H7 (cell line): Measurements from ENCODE around the gene ADAMTSL2. TPM values are rescaled to one million over a fixed set of nuclear protein-coding genes. Genes with fewer than 3 reads are reported as not detected.

Source experiments
- DNase-seq: peaks from one replicate; pipeline ENCODE4 v3.0.0; 2012
- H3K27me3 ChIP-seq: 2 replicates; pipeline ENCODE4 v1.6.0; 2011; ENCODE audit warnings: mild to moderate bottlenecking, low read length; ENCODE audit not compliant: control insufficient read depth, insufficient read depth
- H3K36me3 ChIP-seq: replicated peaks from 2 replicates; pipeline ENCODE4 v1.5.1; 2011; ENCODE audit warnings: low read length; ENCODE audit not compliant: control insufficient read depth, insufficient read depth
- H3K4me3 ChIP-seq: 2 replicates; pipeline ENCODE4 v1.5.1; 2011; ENCODE audit warnings: low read depth, mild to moderate bottlenecking, control low read depth, low read length, moderate library complexity; ENCODE audit not compliant: insufficient read depth
- total RNA-seq: library from RNA; depleted of rRNA; stranded (reverse); fragments of >200 nt; shearing (Covaris generic); gene quantifications from 2 replicates; pipeline ENCODE4 v1.2.3, GENCODE V29; 2014

Gene ADAMTSL2
- total RNA-seq, 1 experiment from 2014 or later: 0.42 TPM

DNA sequence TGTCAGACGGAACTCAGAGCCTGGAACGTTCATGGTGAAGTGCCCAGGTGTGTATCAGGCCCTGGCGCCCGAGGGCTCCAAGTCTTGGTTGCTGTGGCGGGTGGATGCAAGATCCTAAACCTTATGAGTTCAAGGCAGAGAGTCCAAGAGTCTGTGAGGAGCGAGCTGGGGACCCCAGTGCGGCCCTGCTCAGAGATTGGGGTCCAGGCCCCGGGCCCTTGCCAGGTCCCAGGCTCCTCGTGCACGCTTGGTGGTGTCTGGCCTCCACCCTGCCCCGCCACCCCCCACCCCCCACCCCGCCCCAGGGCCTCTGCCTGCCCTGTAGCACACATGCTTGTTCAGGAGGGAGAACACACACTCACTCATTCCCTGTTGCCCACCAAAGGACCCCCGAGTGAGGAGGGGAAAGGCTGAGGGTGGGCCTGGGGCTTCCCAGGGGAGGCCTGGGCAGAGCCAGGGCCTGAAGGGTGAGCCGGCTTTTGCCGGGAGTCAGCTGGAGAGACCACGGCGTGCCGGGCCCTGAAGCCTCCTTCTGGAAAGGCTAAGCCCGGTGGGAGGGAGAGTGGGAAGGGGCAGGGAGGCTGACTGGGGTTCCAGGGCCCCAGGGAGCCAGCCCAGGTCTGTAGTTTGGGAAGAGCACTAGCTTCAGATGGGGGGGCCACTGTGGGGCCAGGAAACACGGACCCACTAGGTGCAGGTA lies 37.5 kb downstream of the ADAMTSL2 start:
- Histone ChIP-seq H3K36me3 (no peaks in the 10 kb centered on the region), H3K27me3 (no peaks in the 10 kb centered on the region), H3K4me3 (no peak overlapping the region)
- DNase-seq: no peak

DNA sequence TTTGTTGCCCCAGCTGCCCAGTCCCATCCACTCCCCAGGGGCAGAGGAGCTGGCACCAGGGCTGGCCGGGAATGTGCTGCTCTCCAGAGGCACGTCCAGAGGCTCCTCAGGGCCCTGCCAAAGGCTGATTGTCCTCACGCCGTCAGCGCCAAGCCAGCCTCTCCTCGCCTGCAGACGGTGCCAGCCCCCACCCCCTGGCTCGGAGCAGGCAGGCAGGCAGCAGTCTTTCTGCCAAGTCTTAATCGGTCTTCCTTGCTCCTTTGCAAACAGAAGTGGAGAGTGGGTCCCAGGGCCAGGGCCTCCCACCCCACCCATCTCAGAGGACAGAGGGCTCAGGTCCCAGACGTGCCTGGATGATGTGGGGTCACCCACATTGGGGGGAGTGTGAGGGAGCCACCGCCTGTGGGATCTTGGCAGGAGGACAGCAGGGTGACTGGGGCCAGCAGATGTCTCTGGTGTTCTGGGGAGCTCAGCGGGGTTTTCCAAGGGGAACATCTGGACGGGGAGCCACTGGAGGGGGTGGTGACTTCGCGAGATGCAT lies 38.4 kb downstream of the ADAMTSL2 start:
- H3K4me3 ChIP-seq: no peak overlapping the region
- H3K27me3 ChIP-seq: no peaks in the 10 kb centered on the region
- DNase-seq: no peak
- no peaks in the 10 kb centered on the region for H3K36me3 ChIP-seq

DNA sequence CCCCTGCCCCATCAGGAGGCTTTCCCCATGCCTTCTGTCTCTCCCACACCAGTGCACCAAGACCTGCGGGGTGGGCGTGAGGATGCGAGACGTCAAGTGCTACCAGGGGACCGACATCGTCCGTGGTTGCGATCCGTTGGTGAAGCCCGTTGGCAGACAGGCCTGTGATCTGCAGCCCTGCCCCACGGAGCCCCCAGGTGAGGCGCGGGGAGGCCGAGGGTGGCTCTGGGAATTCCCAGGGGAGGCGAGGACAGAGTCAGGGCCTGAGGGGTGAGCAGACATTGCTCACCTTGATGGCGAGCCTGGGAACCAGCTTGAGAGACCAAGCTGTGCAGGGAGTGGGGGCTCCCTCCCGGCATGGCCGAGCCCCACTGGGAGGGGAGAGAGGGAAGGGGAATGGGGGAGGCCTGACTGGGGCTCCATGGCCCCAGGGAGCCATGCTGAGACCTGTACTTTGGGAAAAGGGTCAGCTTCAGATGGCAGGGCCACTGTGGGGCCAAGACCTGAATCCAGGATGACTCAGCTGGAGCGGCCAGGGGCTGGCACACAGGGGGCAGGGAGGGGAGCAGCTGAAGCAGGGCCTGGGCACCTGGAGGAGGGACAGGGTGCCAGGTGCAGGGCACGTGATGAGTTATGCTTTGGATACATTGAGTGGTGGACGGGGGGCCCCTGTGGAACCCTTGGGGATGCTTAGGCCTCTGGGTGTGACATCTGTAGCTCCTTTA lies 39.4 kb downstream of the ADAMTSL2 start:
- DNase-seq: no peak

DNA sequence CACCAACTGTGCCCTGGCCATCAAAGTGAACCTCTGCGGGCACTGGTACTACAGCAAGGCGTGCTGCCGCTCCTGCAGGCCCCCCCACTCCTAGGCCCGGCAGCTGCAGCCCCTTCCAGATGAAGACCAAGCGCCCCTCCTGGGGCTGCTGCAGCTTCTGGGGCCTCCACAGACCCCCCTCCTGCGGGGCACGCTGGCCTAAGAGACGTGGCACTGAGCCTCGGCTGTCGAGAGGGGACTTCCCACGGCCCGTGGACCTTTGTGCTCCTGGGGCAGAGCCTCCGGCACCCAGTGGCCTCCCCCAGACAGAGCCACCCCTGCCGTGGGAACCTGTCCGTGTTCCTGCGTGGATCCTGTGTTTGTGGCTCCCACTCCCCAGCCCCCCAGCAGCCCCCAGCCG lies 40.3 kb downstream of the ADAMTSL2 start:
- no peaks in the 10 kb centered on the region for H3K27me3 ChIP-seq

More for the DNA sequence above, 39.4 kb downstream of the ADAMTSL2 start:
- H3K4me3 ChIP-seq: no peak overlapping the region
- H3K36me3 ChIP-seq: no peaks in the 10 kb centered on the region
- H3K27me3 ChIP-seq: no peaks in the 10 kb centered on the region

DNA sequence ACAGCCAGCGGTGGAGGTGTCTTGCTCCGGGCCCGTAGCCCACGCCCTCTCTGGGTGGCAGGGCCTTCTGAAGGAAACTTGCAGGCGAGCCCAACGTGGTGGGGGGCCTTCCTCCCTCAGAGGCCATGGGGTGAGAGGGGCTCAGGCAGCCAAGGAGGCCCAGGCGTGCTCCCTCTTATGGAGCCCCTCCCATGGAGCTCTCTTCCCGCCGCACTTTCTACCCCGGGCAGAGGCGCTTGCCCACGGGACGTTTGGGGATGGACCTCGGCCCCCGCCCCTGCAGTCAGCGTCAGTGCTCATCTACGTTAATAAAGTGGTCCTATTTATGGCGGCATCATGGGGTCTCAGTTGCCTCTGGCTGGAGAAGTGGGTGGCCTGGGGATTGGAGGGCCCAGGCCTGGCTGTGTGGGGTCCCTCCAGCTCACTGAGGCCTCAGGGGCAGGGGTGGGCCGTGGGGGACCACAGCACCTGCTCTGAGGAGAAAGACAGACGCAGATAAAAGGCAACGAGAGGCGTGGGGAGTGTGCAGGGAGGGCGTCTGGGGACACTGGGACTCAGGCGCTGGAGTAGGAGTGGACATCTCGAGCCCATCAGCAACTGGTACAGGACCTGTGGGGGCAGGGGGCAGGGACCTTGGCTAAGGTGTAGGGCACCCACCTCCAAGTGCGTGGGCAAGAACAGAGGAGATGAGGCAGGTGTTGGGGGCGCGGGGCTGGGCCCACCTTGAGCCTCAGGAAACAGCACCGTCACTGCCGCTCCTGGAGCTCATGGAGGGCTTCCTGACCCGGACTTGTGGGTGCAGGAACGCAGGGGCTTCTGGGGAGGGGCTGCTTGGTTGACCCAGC lies 40.9 kb downstream of the ADAMTSL2 start:
- Histone ChIP-seq H3K36me3 (no peaks in the 10 kb centered on the region), H3K27me3 (no peaks in the 10 kb centered on the region), H3K4me3 (no peak overlapping the region)
- DNase-seq: no peak

More for the DNA sequence above, 40.3 kb downstream of the ADAMTSL2 start:
- Histone ChIP-seq H3K36me3 (no peaks in the 10 kb centered on the region), H3K4me3 (no peak overlapping the region)
- no peak for DNase-seq

DNA sequence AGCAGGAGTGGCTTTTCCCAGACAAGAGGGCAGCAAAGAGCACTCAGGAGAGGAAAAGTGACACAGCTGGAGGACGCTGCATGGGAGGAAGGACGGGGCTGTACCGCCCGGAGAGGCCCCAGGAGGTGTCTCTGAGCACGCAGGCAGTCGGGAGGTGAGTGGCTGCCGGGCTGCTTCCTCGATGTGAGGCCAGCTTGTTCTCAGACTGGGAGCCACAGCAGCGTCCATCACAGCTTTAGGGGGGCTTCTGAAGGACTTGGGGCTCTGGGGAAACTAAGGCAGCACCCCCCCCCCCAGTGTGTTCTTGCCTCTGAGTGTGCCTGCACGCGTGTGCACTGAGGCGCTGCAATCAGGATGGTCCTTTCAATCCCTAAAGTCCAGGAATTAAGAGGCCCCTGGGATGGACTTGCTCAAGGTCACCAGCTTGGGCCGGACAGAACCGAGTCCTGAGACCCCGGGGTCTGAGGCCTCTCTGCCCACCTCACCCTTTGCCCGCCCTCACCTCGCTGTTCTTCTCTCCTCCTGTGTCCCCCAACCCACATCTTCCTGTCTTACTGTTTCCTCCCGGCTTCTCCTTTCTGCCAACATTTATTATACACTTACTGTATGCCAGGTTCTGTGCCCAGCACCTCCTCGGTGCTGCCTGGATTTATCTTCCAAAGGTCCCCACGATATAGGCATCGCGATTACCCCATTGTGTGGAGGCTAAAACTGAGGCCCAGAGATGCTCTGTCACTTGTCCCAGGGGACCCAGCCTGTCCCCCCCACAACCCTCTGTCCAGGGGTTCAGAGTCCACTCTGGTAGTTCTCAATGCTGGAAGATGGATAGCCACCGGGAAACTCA lies 41.7 kb downstream of the ADAMTSL2 start:
- Histone ChIP-seq H3K36me3 (no peaks in the 10 kb centered on the region), H3K27me3 (no peaks in the 10 kb centered on the region), H3K4me3 (no peak overlapping the region)
- DNase-seq: peak; percentile 69

DNA sequence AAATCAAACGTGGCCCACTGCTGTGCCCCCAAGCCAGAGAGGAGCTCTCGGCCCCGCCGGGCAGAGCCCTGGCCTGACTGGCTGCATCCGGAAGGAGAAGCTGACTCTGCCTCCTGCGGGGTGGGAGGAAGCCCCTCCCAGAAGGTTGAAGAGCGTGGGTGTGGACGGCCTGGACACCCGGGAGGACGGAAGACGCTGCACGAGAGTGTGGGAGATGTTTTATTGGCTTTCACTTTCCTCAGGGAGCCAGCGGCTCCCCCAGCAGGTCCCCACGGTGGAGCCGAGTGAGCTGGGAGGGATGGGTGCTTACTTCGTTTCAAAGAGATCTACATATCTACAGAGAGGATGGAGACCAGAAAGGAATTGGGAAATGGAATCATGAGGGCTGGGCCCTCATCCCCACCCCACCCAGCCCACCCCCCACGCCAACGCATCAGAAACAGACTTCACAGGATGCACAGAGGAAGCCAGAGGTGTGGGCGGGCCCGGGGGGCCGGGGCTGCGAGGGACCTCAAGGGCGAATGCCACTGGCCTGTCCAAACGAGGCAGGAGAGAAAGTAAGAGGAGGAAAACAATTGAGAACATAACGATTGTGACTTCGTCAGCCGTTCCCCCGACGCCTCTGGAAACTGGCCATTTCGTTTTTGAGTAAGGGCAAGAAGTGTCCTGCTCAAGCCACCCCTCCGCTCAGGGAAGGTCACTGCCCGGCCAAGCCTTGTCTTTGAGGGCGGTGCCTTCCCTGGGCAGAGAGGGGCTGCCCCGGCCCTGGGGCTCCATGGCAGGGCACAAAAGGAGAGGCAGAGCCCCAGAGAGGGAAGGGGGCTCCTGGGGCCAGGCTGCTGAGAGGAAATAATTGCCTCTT lies 42.6 kb downstream of the ADAMTSL2 start:
- Histone ChIP-seq H3K36me3 (no peaks in the 10 kb centered on the region), H3K27me3 (no peaks in the 10 kb centered on the region), H3K4me3 (no peak overlapping the region)
- peak; percentile 66 for DNase-seq

DNA sequence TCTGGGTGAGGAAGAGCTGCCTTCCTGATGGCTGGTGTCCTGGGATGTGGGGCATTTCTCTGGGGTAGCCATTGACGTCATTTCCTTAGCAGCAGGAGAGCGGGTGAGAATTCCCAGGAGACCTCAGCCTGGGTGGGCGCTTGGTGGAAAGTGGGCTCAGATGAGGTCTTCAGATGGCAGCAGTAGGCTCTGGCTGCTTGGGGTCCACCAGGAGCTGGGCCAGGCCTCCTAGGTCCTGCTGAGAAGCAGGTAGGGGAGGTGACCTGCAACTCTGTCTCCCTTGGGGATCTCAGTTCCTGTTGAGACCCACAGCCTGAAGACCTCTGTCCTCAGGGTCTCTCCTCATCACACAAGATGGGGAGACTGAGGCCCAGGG lies 43.2 kb downstream of the ADAMTSL2 start:
- Histone ChIP-seq H3K36me3 (no peaks in the 10 kb centered on the region), H3K4me3 (no peak overlapping the region), H3K27me3 (no peaks in the 10 kb centered on the region)
- DNase-seq: no peak

DNA sequence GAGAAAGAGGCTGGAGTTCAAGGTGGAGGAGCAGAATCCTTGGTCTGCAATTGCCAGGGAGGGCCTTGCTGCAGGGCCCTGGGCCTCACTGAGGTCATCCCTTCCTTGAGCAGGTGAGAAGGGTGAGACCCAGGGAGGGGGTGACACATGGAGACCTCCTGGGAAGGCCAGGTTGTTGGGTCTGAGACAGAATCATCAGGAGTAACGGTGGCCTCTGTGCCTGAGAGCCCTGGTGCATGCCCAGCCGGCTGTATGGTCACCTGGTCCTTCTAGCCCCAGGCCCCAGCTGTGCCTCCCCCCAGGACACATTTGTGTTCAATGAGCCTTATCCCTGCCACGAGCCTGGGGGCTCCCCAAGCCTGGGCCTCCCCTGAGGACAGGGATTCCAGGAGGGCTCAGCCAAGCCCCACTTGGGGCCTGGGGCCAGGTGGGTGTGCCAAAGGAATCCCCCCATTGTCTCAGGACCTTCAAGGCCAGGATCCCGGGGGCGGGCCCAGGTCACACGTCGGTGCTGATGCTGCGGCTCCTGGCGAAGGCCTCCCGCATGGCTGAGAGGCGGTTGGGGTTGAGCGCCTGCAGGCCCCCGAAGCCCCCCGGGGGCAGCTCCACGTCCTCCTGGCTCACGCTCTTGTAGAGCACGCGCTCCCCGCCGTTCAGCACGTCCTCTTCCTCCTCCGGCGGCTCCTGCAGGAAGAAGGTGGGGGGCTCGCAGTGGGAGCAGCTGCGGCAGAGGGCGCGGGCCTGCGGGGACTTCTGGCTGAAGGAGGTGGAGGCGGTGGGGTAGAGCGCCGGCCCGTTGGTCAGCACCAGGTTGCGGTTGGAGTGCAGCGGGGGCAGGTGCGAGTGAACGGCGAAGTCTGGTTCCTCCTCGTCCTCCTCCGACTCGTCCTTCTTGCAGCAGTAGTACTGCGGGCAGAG lies 44.3 kb downstream of the ADAMTSL2 start:
- H3K36me3 ChIP-seq: no peaks in the 10 kb centered on the region
- DNase-seq: peak; percentile 70
- H3K4me3 ChIP-seq: no peak overlapping the region
- no peaks in the 10 kb centered on the region for H3K27me3 ChIP-seq

DNA sequence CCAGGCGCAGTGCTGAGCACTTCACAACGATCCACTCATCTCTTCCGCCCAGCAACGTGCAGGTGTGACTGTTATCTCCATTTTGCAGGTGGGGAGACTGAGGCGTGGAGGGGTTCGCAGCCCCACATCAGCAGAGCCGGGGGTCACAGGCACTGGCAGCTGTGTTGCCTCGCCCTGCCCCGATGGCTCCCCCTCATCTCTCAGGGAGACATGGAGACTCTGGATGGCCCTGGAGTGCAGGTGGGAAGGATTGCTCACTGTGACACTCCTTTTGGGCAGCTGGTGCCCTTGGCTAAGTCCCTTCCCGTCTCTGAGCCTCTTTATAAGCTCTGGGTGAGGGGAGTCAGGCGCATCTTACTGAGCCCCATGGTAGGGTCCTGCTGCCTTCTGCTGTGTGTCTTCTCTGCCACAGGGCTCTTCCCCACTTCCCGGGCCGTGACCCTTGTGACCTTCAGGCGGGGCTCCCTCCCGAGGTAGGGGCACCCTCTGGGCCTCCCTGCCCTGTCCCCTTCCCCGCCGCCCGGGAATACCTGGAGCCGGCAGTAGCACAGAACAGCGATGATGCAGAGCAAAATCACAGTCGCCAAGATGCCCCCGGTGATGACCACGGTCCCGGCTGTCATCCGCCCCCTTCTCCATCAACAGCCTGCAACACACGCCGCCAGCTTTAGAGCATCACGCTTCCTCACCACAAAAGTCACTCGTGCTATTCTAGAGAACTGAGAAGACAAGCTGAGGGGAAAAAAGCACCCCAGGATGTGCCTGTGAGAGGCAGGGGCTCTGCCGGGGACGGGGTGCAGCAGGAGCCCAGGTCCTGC lies 45.3 kb downstream of the ADAMTSL2 start:
- DNase-seq: no peak
- no peaks in the 10 kb centered on the region for H3K27me3 ChIP-seq
- no peaks in the 10 kb centered on the region for H3K36me3 ChIP-seq
- H3K4me3 ChIP-seq: no peak overlapping the region

DNA sequence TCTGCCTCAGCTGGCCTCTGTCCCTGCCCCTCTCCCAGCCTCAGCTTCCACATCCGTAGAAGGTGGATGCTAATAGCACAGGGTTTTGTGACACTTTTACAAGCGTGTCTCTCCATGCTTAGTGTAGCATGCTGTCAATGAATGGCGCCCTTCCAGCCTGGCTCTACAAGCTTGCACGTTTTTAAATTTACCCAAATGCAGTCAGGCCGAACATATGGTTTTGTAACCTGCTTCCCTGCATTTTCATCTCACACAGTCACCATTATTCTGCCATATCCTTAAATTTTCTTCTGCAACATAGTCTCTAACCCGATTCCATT lies 45.9 kb downstream of the ADAMTSL2 start:
- Histone ChIP-seq H3K27me3 (no peaks in the 10 kb centered on the region), H3K4me3 (no peak overlapping the region), H3K36me3 (no peaks in the 10 kb centered on the region)
- no peak for DNase-seq

DNA sequence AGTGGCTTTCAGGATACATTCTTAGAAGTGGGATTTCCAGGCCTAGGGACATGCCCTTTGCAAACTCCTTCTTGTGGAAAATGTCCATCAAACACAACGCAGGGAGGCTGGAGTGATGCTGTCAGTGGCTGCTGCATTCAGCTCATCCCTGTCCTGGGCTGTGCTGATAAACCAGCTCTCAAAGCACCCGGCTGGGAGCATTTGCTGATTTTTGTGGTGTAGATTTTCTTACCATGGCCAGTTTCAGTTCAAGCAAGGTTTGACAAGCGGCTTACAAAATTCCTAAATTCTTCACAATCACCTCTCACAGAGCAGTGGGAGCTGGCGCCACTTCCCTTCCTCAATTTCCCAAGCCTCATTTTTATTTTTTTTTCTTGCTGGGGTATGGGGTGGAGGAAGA lies 46.5 kb downstream of the ADAMTSL2 start:
- H3K27me3 ChIP-seq: no peaks in the 10 kb centered on the region
- DNase-seq: peak; percentile 75
- no peaks in the 10 kb centered on the region for H3K36me3 ChIP-seq
- H3K4me3 ChIP-seq: no peak overlapping the region
